Measurements from ENCODE around the gene C11orf65.
A peak's percentile ranks its signal among the peaks of the same experiment; 100 is the strongest.

C11orf65 gene

GRCh38 chr11:108467091-108467823 is at the start of gene C11orf65:
TSS of gene C11orf65 (minus strand) at chr11:108467529. CDS start at chr11:108461559, 5,970 bp downstream.
- DNase-seq (ENCODE audit: low spot score), result peak; percentile 98
- peak within 1 kb of the TSS; percentile 86 to 98 for H3K27ac ChIP-seq
- TF ChIP-seq, protein P1, sequence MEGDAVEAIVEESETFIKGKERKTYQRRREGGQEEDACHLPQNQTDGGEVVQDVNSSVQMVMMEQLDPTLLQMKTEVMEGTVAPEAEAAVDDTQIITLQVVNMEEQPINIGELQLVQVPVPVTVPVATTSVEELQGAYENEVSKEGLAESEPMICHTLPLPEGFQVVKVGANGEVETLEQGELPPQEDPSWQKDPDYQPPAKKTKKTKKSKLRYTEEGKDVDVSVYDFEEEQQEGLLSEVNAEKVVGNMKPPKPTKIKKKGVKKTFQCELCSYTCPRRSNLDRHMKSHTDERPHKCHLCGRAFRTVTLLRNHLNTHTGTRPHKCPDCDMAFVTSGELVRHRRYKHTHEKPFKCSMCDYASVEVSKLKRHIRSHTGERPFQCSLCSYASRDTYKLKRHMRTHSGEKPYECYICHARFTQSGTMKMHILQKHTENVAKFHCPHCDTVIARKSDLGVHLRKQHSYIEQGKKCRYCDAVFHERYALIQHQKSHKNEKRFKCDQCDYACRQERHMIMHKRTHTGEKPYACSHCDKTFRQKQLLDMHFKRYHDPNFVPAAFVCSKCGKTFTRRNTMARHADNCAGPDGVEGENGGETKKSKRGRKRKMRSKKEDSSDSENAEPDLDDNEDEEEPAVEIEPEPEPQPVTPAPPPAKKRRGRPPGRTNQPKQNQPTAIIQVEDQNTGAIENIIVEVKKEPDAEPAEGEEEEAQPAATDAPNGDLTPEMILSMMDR (IDR thresholded peaks at IDR 0.05), result no peak
- peak within 1 kb of the TSS; percentile 86 for H3K4me3 ChIP-seq

- Histone ChIP-seq H3K27ac (no peak overlapping the region), H3K4me3 (no peak overlapping the region)
- TF ChIP-seq, protein P1 (IDR thresholded peaks at IDR 0.05), result no peak
- no peak for DNase-seq (ENCODE audit: low spot score)
Observed at GRCh38 chr11:108516125-108516524, 48.8 kb upstream of the C11orf65 start.

- TF ChIP-seq, protein P1 (IDR thresholded peaks at IDR 0.05), result no peak
- DNase-seq (ENCODE audit: low spot score), result no peak
- Histone ChIP-seq H3K27ac (no peak overlapping the region), H3K4me3 (no peak overlapping the region)
Observed at GRCh38 chr11:108512708-108513107, 45.4 kb upstream of the C11orf65 start.

GRCh38 chr11:108511851-108512474 is 44.6 kb upstream of the C11orf65 start:
- Histone ChIP-seq H3K27ac (no peak overlapping the region), H3K4me3 (no peak overlapping the region)
- DNase-seq (ENCODE audit: low spot score), result no peak
- TF ChIP-seq, protein P1 (IDR thresholded peaks at IDR 0.05), result no peak

GRCh38 chr11:108508653-108509593 is 41.6 kb upstream of the C11orf65 start:
- Histone ChIP-seq H3K4me3 (no peak overlapping the region), H3K27ac (no peak overlapping the region)
- no peak for DNase-seq (ENCODE audit: low spot score)
- TF ChIP-seq, protein P1 (IDR thresholded peaks at IDR 0.05), result no peak

GRCh38 chr11:108501396-108501795 is 34.1 kb upstream of the C11orf65 start:
- H3K27ac ChIP-seq, result no peak overlapping the region
- TF ChIP-seq, protein P1 (IDR thresholded peaks at IDR 0.05), result no peak
- H3K4me3 ChIP-seq, result no peak overlapping the region
- no peak for DNase-seq (ENCODE audit: low spot score)

Data from coronary artery (tissue), 2 donors.